ENCODE measurements around the gene P2RX4. TPM values are rescaled to one million over a fixed set of nuclear protein-coding genes. Genes with fewer than 3 reads are reported as not detected.
A peak's percentile ranks its signal among the peaks of the same experiment; 100 is the strongest.

P2RX4 gene
- total and polyA plus RNA-seq, 2 donors (not counting 1 experiment from before 2014, with no cell fraction given), result 30.4 to 31.9 TPM

DNA sequence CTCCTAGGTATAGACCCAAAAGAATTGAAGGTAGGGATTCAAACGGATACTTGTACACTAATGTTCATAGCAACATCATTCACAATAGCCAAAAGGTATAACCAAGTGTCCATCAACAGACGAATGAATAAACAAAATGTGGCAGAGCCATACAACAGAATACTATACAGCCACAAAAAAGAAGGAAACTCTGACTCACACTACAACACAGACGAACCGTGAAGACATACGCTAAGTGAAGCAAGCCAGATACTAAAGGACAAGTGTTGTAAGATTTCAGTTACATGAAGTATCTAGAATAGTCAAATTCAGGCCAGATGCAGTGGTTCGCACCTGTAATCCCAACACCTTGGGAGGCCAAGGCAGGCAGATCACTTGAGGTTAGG lies 67.4 kb downstream of the P2RX4 start:
- WGBS (ENCODE audit: insufficient coverage), result 92% methylated on average over 2 of the region's 6 CpGs
- DNase-seq, result no peak
- Histone ChIP-seq H3K27me3 (replicated peaks in 1 of 4; ENCODE audit: control extremely low read depth in 1 of 4, control insufficient read depth in 3 of 4, insufficient read depth in 4 of 4, low read length in 3 of 4) (no peaks in the 10 kb centered on the region), H4K20me1 (ENCODE audit: control insufficient read depth, insufficient read depth, low read length, poor library complexity, severe bottlenecking) (no peaks in the 10 kb centered on the region), H3K27ac (ENCODE audit: low read length in 2 of 2) (no peak overlapping the region), H3K36me3 (replicated peaks in 1 of 2; ENCODE audit: control extremely low read depth in 1 of 2, control insufficient read depth in 1 of 2, extremely low read depth in 1 of 2, insufficient read depth in 2 of 2, low read length in 1 of 2) (peaks cover 0 to 3% of the 10 kb centered on the region in 2 experiments), H3K79me2 (ENCODE audit: control insufficient read depth, insufficient read depth, low read length) (peaks cover 18% of the 10 kb centered on the region), H3K9me3 (ENCODE audit: control extremely low read depth in 1 of 3, control insufficient read depth in 2 of 3, insufficient read depth in 1 of 3, low read length in 2 of 3) (no peaks in the 10 kb centered on the region), H3K4me1 (ENCODE audit: control insufficient read depth in 2 of 2, insufficient read depth in 2 of 2, low read length in 2 of 2) (no peaks in the 10 kb centered on the region), H3K9ac (ENCODE audit: low read length) (no peak overlapping the region), H3K4me2 (replicated peaks; ENCODE audit: low read depth, low read length, poor library complexity, severe bottlenecking) (no peak overlapping the region), H3K4me3 (ENCODE audit: control extremely low read depth in 1 of 5, extremely low read depth in 1 of 5, insufficient read depth in 1 of 5, low read depth in 2 of 5, low read length in 4 of 5) (no peak overlapping the region), H2AFZ (ENCODE audit: insufficient read depth, low read depth, low read length, poor library complexity, severe bottlenecking) (no peak overlapping the region)
- ChIA-PET POLR2A (interaction anchor here (0.6 kb wide), 1 partner anchor 12 kb away, joined by 3 read pairs; no protein-coding TSS in a partner anchor), CTCF (interaction anchor here (1.0 kb wide), 1 partner anchor 165 kb away, joined by 3 read pairs; no protein-coding TSS in a partner anchor)
- Mint-ChIP-seq H3K27ac (peak overlapping the region; percentile 51), H3K9me3 (ENCODE audit: insufficient read depth) (no peaks in the 10 kb centered on the region), H3K4me3 (no peak overlapping the region), H3K4me1 (peaks cover 8% of the 10 kb centered on the region), H3K27me3 (no peaks in the 10 kb centered on the region)
- TF ChIP-seq EZH2 (IDR thresholded peaks at IDR 0.05; ENCODE audit: borderline replicate concordance, insufficient read depth, low read depth, low read length, poor library complexity, severe bottlenecking), result no peak
- TF ChIP-seq, protein P1, sequence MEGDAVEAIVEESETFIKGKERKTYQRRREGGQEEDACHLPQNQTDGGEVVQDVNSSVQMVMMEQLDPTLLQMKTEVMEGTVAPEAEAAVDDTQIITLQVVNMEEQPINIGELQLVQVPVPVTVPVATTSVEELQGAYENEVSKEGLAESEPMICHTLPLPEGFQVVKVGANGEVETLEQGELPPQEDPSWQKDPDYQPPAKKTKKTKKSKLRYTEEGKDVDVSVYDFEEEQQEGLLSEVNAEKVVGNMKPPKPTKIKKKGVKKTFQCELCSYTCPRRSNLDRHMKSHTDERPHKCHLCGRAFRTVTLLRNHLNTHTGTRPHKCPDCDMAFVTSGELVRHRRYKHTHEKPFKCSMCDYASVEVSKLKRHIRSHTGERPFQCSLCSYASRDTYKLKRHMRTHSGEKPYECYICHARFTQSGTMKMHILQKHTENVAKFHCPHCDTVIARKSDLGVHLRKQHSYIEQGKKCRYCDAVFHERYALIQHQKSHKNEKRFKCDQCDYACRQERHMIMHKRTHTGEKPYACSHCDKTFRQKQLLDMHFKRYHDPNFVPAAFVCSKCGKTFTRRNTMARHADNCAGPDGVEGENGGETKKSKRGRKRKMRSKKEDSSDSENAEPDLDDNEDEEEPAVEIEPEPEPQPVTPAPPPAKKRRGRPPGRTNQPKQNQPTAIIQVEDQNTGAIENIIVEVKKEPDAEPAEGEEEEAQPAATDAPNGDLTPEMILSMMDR (IDR thresholded peaks at IDR 0.05), result no peak
- peak; percentile 24 for ATAC-seq (ENCODE audit: low read depth)
- intact Hi-C loops (cut with micrococcal nuclease), result no loop called here

DNA sequence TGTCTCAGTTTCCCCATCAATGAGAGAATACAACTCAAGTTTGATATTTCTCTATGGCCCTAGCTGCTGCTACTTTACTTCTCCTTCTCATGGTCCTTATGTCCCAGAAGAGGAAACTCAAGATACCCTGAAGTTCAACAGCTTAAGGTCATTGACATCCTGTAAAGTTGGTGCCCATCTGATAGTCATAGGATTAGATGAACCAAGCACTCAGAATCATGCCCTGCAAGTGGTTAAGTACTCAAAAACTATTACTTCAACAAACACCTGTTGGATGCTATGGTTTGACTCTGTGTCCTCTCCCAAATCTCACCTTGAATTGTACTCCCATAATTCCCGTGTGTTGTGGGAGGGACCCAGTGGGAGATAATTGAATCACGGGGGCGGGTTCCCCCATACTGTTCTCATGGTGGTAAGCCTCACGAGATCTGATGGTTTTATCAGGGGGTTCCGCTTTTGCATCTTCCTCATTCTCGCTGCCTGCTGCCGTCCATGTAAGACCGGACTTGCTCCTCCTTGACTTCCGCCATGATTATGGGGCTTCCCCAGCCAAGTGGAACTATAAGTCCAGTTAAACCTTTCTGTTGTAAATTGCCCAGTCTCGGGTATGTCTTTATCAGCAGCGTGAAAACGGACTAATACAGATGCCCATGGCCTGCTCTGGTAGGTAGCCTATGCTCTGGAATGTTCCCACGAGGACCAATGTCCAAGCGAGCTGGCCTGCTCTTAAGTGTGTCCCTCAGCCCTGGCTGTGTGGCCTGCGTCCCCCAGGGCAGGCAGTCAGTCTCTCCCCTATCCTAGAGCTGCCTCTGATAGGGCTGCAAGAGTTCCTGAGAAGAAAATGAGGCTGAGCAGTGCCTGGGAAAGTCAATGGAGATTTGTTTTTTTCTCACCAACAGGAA lies 68.5 kb downstream of the P2RX4 start:
- Histone ChIP-seq H3K9ac (ENCODE audit: low read length) (no peak overlapping the region), H3K9me3 (ENCODE audit: control extremely low read depth in 1 of 3, control insufficient read depth in 2 of 3, insufficient read depth in 1 of 3, low read length in 2 of 3) (no peaks in the 10 kb centered on the region), H3K4me3 (ENCODE audit: control extremely low read depth in 1 of 5, extremely low read depth in 1 of 5, insufficient read depth in 1 of 5, low read depth in 2 of 5, low read length in 4 of 5) (no peak overlapping the region), H3K36me3 (replicated peaks in 1 of 2; ENCODE audit: control extremely low read depth in 1 of 2, control insufficient read depth in 1 of 2, extremely low read depth in 1 of 2, insufficient read depth in 2 of 2, low read length in 1 of 2) (no peaks in the 10 kb centered on the region), H4K20me1 (ENCODE audit: control insufficient read depth, insufficient read depth, low read length, poor library complexity, severe bottlenecking) (no peaks in the 10 kb centered on the region), H3K27me3 (replicated peaks in 1 of 4; ENCODE audit: control extremely low read depth in 1 of 4, control insufficient read depth in 3 of 4, insufficient read depth in 4 of 4, low read length in 3 of 4) (no peaks in the 10 kb centered on the region), H2AFZ (ENCODE audit: insufficient read depth, low read depth, low read length, poor library complexity, severe bottlenecking) (no peak overlapping the region), H3K27ac (ENCODE audit: low read length in 2 of 2) (no peak overlapping the region), H3K79me2 (ENCODE audit: control insufficient read depth, insufficient read depth, low read length) (peaks cover 24% of the 10 kb centered on the region), H3K4me2 (replicated peaks; ENCODE audit: low read depth, low read length, poor library complexity, severe bottlenecking) (no peak overlapping the region), H3K4me1 (ENCODE audit: control insufficient read depth in 2 of 2, insufficient read depth in 2 of 2, low read length in 2 of 2) (no peaks in the 10 kb centered on the region)
- Mint-ChIP-seq H3K9me3 (ENCODE audit: insufficient read depth) (no peaks in the 10 kb centered on the region), H3K4me1 (peaks cover 8% of the 10 kb centered on the region), H3K4me3 (no peak overlapping the region), H3K27me3 (no peaks in the 10 kb centered on the region), H3K27ac (no peak overlapping the region)
- 98% methylated on average over 13 of the region's 15 CpGs for WGBS (ENCODE audit: insufficient coverage)
- intact Hi-C loops (cut with micrococcal nuclease), result no loop called here
- TF ChIP-seq, protein P1 (IDR thresholded peaks at IDR 0.05), result no peak
- TF ChIP-seq EZH2 (IDR thresholded peaks at IDR 0.05; ENCODE audit: borderline replicate concordance, insufficient read depth, low read depth, low read length, poor library complexity, severe bottlenecking), result no peak
- POLR2A ChIA-PET, result no interaction called here
- DNase-seq (no peak), ATAC-seq (ENCODE audit: low read depth) (no peak)
- CTCF ChIA-PET, result no interaction called here

Data from B cell (primary cell).